VCaP (cell line): ENCODE measurements around the gene WNT8B.

Experiments
- H3K27ac ChIP-seq: fragments of 450-650 bp; 2 replicates; pipeline ENCODE4 v1.5.1; 2017
- TF ChIP-seq, protein P1 (sequence below): fragments of 450-650 bp; conservative IDR thresholded peaks from 2 replicates; pipeline ENCODE4 v1.5.1; 2017; ENCODE audit warnings: mild to moderate bottlenecking, moderate library complexity

WNT8B gene

DNA sequence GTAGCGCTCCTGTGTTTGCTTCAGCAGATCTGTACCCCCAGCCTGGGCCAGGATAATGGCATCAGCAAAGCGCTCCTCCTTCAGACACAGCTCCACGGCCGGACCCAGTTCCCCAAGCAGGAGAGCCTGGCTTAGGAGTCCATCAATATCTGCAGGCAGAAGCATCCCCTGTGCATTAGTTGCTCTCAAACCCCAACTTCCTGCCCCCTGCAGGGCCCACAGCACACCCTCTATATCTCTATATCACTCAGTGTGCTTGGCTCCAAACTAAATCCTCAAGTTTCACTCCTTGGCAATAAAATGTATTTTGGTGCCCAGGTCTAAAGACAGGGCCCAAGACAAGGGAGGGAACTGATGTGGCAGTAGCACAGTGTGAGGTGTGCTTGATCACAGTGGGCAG is 35.2 kb downstream of the WNT8B start:
- H3K27ac ChIP-seq = no peak overlapping the region
- TF ChIP-seq, protein P1, sequence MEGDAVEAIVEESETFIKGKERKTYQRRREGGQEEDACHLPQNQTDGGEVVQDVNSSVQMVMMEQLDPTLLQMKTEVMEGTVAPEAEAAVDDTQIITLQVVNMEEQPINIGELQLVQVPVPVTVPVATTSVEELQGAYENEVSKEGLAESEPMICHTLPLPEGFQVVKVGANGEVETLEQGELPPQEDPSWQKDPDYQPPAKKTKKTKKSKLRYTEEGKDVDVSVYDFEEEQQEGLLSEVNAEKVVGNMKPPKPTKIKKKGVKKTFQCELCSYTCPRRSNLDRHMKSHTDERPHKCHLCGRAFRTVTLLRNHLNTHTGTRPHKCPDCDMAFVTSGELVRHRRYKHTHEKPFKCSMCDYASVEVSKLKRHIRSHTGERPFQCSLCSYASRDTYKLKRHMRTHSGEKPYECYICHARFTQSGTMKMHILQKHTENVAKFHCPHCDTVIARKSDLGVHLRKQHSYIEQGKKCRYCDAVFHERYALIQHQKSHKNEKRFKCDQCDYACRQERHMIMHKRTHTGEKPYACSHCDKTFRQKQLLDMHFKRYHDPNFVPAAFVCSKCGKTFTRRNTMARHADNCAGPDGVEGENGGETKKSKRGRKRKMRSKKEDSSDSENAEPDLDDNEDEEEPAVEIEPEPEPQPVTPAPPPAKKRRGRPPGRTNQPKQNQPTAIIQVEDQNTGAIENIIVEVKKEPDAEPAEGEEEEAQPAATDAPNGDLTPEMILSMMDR = no peak

DNA sequence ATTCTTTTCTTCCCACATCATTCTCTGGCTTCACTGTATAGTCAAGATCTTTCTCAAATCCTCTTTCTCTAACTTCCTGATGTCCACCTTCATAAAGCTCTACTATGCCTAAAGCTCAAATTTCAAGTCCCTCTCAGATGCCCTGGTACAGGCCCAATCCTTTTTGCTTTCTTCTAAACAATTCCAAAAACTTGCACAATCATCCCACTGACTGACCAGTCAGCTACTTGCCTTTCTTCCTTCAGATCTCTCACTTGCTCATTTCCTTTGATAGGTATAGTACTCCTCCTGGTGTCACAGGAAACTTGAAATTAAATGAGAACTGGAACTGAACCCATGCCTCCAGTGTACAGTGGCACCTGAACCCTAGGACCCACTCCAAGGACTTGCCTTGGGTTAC is 38.6 kb downstream of the WNT8B start:
- TF ChIP-seq, protein P1 = no peak
- no peak overlapping the region for H3K27ac ChIP-seq

DNA sequence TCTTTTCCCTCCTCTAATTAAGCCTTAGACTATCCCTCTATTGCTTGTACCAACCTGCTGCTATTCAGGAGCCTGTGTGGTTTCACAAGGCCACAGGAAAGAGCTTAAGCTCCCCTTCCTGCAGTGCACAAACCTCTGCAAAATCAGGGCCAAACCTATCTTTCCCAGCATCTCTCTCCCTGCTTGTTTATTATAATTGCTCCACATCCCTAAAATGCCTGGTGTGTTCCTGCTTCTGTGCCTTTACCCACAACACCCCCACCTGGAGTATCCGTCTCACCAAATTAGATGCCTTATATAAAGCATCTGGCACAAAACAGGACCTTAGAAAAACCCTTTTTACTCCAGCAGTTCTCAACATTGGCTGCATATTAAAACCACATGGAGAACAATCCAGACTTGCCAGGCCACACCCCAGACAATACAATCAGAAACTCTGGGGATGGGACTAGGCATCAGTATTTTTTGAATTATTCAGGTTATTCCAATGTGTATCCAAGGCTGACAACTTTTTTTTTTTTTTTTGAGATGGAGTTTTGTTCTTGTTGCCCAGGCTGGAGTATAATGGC is 40.2 kb downstream of the WNT8B start:
- no peak overlapping the region for H3K27ac ChIP-seq
- TF ChIP-seq, protein P1 = no peak

- no peak overlapping the region for H3K27ac ChIP-seq
- TF ChIP-seq, protein P1 = no peak
These were observed 41.3 kb downstream of the WNT8B start for GRCh38 chr10:100504096-100504495.

- no peak overlapping the region for H3K27ac ChIP-seq
- TF ChIP-seq, protein P1 = no peak
These were observed 42.4 kb downstream of the WNT8B start for GRCh38 chr10:100505164-100505563.

DNA sequence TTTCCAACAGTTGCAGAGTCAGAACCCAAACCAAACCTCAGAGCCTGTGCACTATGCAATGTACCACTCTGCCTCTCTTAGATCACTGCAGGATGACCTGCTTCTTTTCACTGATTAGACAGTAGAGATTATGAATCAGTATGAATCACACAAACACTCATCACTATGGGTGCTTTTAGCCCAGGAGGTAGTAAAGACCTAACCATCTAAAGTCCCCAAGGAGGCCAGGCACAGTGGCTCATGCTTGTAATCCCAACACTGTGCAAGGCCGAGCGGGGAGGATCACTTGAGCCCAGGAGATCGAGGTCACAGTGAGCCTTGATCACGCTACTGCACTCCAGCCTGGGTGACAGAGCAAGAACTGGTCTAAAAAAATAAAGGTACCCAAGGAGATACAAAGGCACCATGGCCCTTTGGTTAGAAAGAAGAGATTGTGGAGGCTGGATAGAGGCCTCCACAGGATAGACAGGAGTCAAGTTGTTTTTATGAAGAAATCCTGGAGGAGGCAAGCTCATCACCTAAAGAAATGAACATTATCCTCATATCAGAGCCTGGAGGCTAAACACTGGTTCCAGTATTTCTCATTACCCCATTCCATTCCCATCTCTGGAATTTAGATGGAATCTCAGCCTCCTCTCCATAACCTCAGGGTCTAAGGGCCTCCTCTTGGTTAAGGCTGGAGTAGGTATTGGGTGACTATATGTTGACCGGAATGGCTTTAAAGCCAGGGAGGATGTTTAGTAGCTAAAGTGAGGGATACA is 44.0 kb downstream of the WNT8B start:
- no peak overlapping the region for H3K27ac ChIP-seq
- TF ChIP-seq, protein P1 = no peak

GRCh38 chr10:100507357-100507732 is 44.5 kb downstream of the WNT8B start:
- TF ChIP-seq, protein P1 = no peak

More at GRCh38 chr10:100507357-100507732, 44.5 kb downstream of the WNT8B start:
- no peak overlapping the region for H3K27ac ChIP-seq
